Activated CD4-positive, alpha-beta T cell treated with anti-CD3 and anti-CD28 coated beads for 36 hours (primary cell): ENCODE results near the gene ZNF385D. TPM values are rescaled to one million over a fixed set of nuclear protein-coding genes. Genes with fewer than 3 reads are reported as not detected.

Experiments
- ATAC-seq: fragments of 200-7000 bp; cut with Tn5 transposase; one replicate; pipeline ENCODE4 v1.10.0; 2021; ENCODE audit warnings: mild to moderate bottlenecking, moderate library complexity
- CTCF ChIA-PET: fragments of 350-600 bp; sonication (Branson Sonifier 250); formaldehyde crosslinking; loops from one replicate; lab custom pipeline; 2021; ENCODE audit warnings: antibody characterized with exemption; lab: Charles Lee
- POLR2A ChIA-PET: fragments of 350-600 bp; sonication (Branson Sonifier 250); formaldehyde crosslinking; loops from one replicate; lab custom pipeline; 2021; ENCODE audit warnings: antibody characterized with exemption, inconsistent platforms; lab: Charles Lee
- DNase-seq: peaks from one replicate; pipeline ENCODE4 v3.0.0-alpha.2; 2020
- H3K27ac Mint-ChIP-seq: one replicate; pipeline ENCODE4 v1.8.0; 2021; ENCODE audit warnings: mixed read lengths
- H3K27me3 Mint-ChIP-seq: one replicate; pipeline ENCODE4 v1.8.0; 2021; ENCODE audit warnings: mixed read lengths
- H3K36me3 Mint-ChIP-seq: one replicate; pipeline ENCODE4 v1.8.0; 2021; ENCODE audit warnings: low read depth, mixed read lengths
- H3K4me1 Mint-ChIP-seq: one replicate; pipeline ENCODE4 v1.8.0; 2021; ENCODE audit warnings: mixed read lengths
- H3K4me3 Mint-ChIP-seq: one replicate; pipeline ENCODE4 v1.8.0; 2021; ENCODE audit warnings: mild to moderate bottlenecking, moderate library complexity, mixed read lengths
- H3K9me3 Mint-ChIP-seq: one replicate; pipeline ENCODE4 v1.8.0; 2021; ENCODE audit warnings: low read depth, mixed read lengths
- intact Hi-C, 2 experiments: fragments of 100-400 bp; cut with DNase I in 1 of 2; cut with micrococcal nuclease in 1 of 2; formaldehyde crosslinking; loops; one replicate each; pipeline versions ENCODE4 v1.14.2 to v1.15.1; 2022 to 2024; cut with DNase I, micrococcal nuclease
- total RNA-seq, 2 experiments: library from RNA; stranded (reverse); gene quantifications; one replicate each; pipeline ENCODE4 v1.2.3, GENCODE V29; 2021

ZNF385D gene
- total RNA-seq, 2 experiments from 2014 or later, result not detected

- H3K27me3 Mint-ChIP-seq, result no peaks in the 10 kb centered on the region
- ChIA-PET CTCF (no interaction called here), POLR2A (no interaction called here)
- DNase-seq (no peak), ATAC-seq (no peak)
- H3K4me3 Mint-ChIP-seq, result no peak overlapping the region
- no peak overlapping the region for H3K27ac Mint-ChIP-seq
- no peaks in the 10 kb centered on the region for H3K36me3 Mint-ChIP-seq
- intact Hi-C loops, result no loop called here
- H3K4me1 Mint-ChIP-seq, result no peaks in the 10 kb centered on the region
- peaks cover 3% of the 10 kb centered on the region for H3K9me3 Mint-ChIP-seq
Measured at GRCh38 chr3:21665444-21666100, 85.4 kb downstream of the ZNF385D start.

- ATAC-seq, result no peak
- Mint-ChIP-seq H3K9me3 (peaks cover 3% of the 10 kb centered on the region), H3K27me3 (no peaks in the 10 kb centered on the region), H3K4me3 (no peak overlapping the region), H3K27ac (no peak overlapping the region), H3K36me3 (no peaks in the 10 kb centered on the region), H3K4me1 (no peaks in the 10 kb centered on the region)
- intact Hi-C loops, result no loop called here
- ChIA-PET CTCF (no interaction called here), POLR2A (no interaction called here)
- no peak for DNase-seq
Measured at GRCh38 chr3:21664996-21665395, 86.0 kb downstream of the ZNF385D start.

DNA sequence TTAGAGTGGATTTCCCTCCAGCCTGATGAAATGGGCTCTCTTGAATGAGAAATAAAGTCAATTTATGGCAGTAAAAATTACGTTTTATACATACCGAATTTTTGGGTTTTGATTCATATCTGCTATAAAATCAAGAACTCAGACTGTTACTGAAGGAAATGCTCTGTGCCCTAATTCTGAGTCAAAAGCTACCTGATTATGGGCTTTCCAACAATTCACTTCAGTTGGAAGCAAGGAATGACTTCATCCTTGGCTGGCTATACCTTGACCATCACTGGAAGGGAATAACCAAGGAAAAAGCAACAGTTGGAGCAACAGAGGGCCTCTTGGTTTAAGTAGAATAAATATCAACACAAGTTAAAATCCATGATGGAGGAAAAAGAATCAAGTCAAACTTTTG is 88.6 kb downstream of the ZNF385D start:
- intact Hi-C loops, result no loop called here
- Mint-ChIP-seq H3K36me3 (no peaks in the 10 kb centered on the region), H3K4me3 (no peak overlapping the region), H3K27ac (no peak overlapping the region), H3K9me3 (peaks cover 5% of the 10 kb centered on the region), H3K27me3 (no peaks in the 10 kb centered on the region), H3K4me1 (no peaks in the 10 kb centered on the region)
- CTCF ChIA-PET, result no interaction called here
- ATAC-seq, result no peak
- POLR2A ChIA-PET, result no interaction called here
- no peak for DNase-seq

DNA sequence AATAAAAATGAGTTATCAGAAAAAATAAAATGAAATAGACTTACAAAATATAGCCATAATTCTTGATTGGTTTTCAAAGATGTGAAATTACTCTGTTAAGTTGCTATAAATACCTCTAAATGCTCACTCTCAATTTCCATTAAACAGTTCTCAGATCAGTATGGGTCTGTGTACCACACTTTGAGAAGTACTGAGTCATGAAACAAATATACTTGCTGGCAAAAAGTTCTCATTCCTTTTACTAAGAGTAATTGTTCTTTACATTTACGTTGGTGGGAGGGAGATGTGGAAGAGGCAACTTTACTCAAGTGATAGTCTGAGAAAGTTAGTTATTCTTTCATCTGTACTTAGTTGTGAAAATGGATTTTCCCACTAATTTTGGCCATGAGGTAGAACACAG is 96.3 kb downstream of the ZNF385D start:
- H3K9me3 Mint-ChIP-seq, result peaks cover 2% of the 10 kb centered on the region
- intact Hi-C loops, result no loop called here
- no peaks in the 10 kb centered on the region for H3K36me3 Mint-ChIP-seq
- ATAC-seq (no peak), DNase-seq (no peak)
- no peaks in the 10 kb centered on the region for H3K4me1 Mint-ChIP-seq
- H3K27me3 Mint-ChIP-seq, result no peaks in the 10 kb centered on the region
- H3K27ac Mint-ChIP-seq, result no peak overlapping the region
- CTCF ChIA-PET, result no interaction called here
- H3K4me3 Mint-ChIP-seq, result no peak overlapping the region
- POLR2A ChIA-PET, result no interaction called here

DNA sequence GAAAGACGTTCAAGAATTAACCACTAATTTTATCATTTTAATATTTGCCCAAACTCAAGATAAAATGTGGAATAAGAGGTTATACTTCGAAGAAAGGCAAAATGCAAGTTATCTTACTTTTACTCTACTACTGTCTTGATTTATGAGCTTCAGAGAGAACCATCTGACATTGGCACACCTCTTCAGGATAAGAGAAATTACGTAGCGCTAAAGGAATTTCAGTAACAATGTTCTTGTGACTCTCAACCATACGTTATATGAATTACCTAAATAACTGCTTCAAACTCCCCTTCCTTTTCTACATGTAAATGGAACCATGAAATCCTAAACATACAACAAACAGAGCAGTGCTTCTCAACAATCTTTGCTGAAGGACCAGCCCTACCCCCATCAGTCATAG is 96.8 kb downstream of the ZNF385D start:
- intact Hi-C loops, result no loop called here
- POLR2A ChIA-PET, result no interaction called here
- Mint-ChIP-seq H3K36me3 (no peaks in the 10 kb centered on the region), H3K9me3 (peaks cover 2% of the 10 kb centered on the region), H3K4me1 (no peaks in the 10 kb centered on the region), H3K27ac (no peak overlapping the region), H3K4me3 (no peak overlapping the region), H3K27me3 (no peaks in the 10 kb centered on the region)
- ATAC-seq (no peak), DNase-seq (no peak)
- CTCF ChIA-PET, result no interaction called here

- ATAC-seq (no peak), DNase-seq (no peak)
- no peak overlapping the region for H3K27ac Mint-ChIP-seq
- H3K27me3 Mint-ChIP-seq, result no peaks in the 10 kb centered on the region
- H3K4me3 Mint-ChIP-seq, result no peak overlapping the region
- H3K4me1 Mint-ChIP-seq, result no peaks in the 10 kb centered on the region
- H3K36me3 Mint-ChIP-seq, result no peaks in the 10 kb centered on the region
- no peaks in the 10 kb centered on the region for H3K9me3 Mint-ChIP-seq
- intact Hi-C loops, result no loop called here
- ChIA-PET CTCF (no interaction called here), POLR2A (no interaction called here)
Measured at GRCh38 chr3:21649519-21649918, 101.5 kb downstream of the ZNF385D start.

DNA sequence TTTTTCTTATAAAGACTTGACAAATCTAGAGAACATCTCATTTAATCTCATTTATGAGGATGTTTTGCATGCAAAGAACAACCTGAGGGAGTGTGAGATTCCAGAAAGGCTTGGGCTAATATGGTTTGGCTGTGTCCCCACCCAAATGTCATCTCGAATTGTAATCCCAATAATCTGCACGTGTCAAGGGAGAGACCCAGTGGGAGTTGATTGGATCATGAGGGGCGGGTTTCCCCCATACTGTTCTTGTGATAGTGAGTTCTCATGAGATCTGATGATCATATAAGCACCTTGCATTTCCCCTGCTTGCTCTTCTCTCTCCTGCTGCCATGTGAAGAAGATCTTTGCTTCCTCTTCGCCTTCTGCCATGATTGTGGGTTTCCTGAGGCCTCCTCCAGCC is 103.0 kb downstream of the ZNF385D start:
- intact Hi-C loops, result no loop called here
- Mint-ChIP-seq H3K9me3 (no peaks in the 10 kb centered on the region), H3K27ac (no peak overlapping the region), H3K27me3 (no peaks in the 10 kb centered on the region), H3K4me1 (no peaks in the 10 kb centered on the region), H3K4me3 (no peak overlapping the region), H3K36me3 (no peaks in the 10 kb centered on the region)
- CTCF ChIA-PET, result no interaction called here
- DNase-seq (no peak), ATAC-seq (no peak)
- POLR2A ChIA-PET, result no interaction called here

- intact Hi-C loops, result no loop called here
- ChIA-PET POLR2A (no interaction called here), CTCF (interaction anchor here (0.7 kb wide), 1 partner anchor 461 kb away, joined by 3 read pairs; no protein-coding TSS in a partner anchor)
- no peak overlapping the region for H3K27ac Mint-ChIP-seq
- no peaks in the 10 kb centered on the region for H3K27me3 Mint-ChIP-seq
- peaks cover 5% of the 10 kb centered on the region for H3K9me3 Mint-ChIP-seq
- ATAC-seq, result no peak
- H3K4me3 Mint-ChIP-seq, result no peak overlapping the region
- H3K4me1 Mint-ChIP-seq, result no peaks in the 10 kb centered on the region
- no peaks in the 10 kb centered on the region for H3K36me3 Mint-ChIP-seq
- no peak for DNase-seq
Measured at GRCh38 chr3:21645121-21645897, 105.7 kb downstream of the ZNF385D start.

DNA sequence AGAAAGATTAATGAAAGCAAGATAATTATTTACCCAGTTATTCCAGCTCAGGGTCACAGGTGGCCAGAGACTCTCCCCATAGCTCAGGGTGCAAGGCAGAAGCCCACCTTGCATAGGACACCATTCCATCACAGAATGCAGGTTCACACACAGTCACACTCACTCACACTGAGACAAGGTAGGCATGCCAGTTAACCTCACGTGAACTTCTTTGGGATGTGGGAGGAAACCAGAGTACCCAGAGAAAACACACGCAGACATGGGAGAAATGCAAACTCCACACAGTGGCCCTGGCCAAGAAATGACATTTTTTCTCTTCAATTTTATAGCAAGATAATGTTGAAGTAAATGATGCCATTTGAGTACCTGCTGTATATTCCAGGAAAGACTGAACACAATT is 106.7 kb downstream of the ZNF385D start:
- no peaks in the 10 kb centered on the region for H3K4me1 Mint-ChIP-seq
- no peak for DNase-seq
- no peak for ATAC-seq
- POLR2A ChIA-PET, result no interaction called here
- H3K36me3 Mint-ChIP-seq, result no peaks in the 10 kb centered on the region
- no peaks in the 10 kb centered on the region for H3K27me3 Mint-ChIP-seq
- no peak overlapping the region for H3K4me3 Mint-ChIP-seq
- no peak overlapping the region for H3K27ac Mint-ChIP-seq
- CTCF ChIA-PET, result no interaction called here
- H3K9me3 Mint-ChIP-seq, result peaks cover 5% of the 10 kb centered on the region
- intact Hi-C loops, result no loop called here

DNA sequence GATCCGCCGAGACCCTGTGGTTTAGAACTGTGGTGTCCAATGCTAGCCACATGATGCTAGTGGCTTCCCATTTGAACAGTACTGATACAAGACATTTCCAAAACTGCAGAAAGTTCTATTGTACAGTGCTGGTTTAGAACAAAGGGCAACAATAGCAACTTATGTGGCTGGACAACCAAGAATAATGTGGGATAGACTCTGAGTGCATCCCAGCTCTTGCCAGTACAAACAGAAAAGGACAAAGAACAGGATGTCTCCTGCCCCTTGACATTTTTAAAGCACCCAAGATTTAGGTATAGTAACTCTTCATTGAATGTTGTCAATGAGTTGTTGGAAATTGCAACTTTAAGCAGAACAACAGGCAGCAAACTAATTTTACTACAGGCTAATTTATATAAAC is 107.3 kb downstream of the ZNF385D start:
- intact Hi-C loops, result no loop called here
- ChIA-PET POLR2A (no interaction called here), CTCF (no interaction called here)
- H3K36me3 Mint-ChIP-seq, result no peaks in the 10 kb centered on the region
- no peak for DNase-seq
- H3K4me1 Mint-ChIP-seq, result no peaks in the 10 kb centered on the region
- peaks cover 5% of the 10 kb centered on the region for H3K9me3 Mint-ChIP-seq
- no peak overlapping the region for H3K27ac Mint-ChIP-seq
- no peak for ATAC-seq
- no peak overlapping the region for H3K4me3 Mint-ChIP-seq
- no peaks in the 10 kb centered on the region for H3K27me3 Mint-ChIP-seq

GRCh38 chr3:21642433-21642832 is 108.6 kb downstream of the ZNF385D start:
- Mint-ChIP-seq H3K27ac (no peak overlapping the region), H3K9me3 (peaks cover 5% of the 10 kb centered on the region), H3K4me1 (no peaks in the 10 kb centered on the region), H3K27me3 (no peaks in the 10 kb centered on the region), H3K36me3 (no peaks in the 10 kb centered on the region), H3K4me3 (no peak overlapping the region)
- CTCF ChIA-PET, result no interaction called here
- no peak for ATAC-seq
- intact Hi-C loops, result no loop called here
- DNase-seq, result no peak
- POLR2A ChIA-PET, result no interaction called here

GRCh38 chr3:21641959-21642358 is 109.1 kb downstream of the ZNF385D start:
- ATAC-seq, result no peak
- CTCF ChIA-PET, result no interaction called here
- intact Hi-C loops, result no loop called here
- POLR2A ChIA-PET, result no interaction called here
- Mint-ChIP-seq H3K4me3 (no peak overlapping the region), H3K27me3 (no peaks in the 10 kb centered on the region), H3K27ac (no peak overlapping the region), H3K9me3 (peaks cover 5% of the 10 kb centered on the region), H3K36me3 (no peaks in the 10 kb centered on the region), H3K4me1 (no peaks in the 10 kb centered on the region)
- no peak for DNase-seq
